Measurements from ENCODE around the gene DUSP10.

DUSP10 gene

DNA sequence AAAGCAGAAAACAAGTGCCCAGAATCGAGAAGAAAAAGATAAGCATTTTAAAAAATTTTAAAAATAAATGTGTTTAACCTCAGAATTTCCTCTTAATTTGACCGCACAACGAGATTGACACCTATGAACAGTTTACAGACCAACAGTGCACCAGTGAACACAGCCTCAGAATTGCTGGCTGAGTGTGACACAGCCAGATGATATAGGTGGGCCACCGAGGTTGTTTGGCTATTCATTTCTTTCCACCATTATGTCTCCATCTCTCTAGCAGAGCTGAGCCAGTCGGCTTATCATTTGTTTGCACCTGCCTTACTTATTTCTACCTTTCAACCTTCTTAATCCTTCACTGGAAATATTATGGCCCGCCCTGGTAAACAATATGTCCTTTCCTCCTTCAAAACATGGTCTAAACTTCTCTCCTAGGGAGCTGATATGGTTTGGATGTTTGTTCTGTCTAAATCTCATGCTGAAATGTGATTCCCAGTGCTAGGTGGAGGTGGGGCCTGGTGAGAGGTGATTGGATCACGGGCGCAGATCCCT lies 86.1 kb downstream of the DUSP10 start:
- H3K4me3 ChIP-seq (ENCODE audit: low read length), result no peak overlapping the region
- no peak for DNase-seq (ENCODE audit: low read depth)
- TF ChIP-seq, protein P1, sequence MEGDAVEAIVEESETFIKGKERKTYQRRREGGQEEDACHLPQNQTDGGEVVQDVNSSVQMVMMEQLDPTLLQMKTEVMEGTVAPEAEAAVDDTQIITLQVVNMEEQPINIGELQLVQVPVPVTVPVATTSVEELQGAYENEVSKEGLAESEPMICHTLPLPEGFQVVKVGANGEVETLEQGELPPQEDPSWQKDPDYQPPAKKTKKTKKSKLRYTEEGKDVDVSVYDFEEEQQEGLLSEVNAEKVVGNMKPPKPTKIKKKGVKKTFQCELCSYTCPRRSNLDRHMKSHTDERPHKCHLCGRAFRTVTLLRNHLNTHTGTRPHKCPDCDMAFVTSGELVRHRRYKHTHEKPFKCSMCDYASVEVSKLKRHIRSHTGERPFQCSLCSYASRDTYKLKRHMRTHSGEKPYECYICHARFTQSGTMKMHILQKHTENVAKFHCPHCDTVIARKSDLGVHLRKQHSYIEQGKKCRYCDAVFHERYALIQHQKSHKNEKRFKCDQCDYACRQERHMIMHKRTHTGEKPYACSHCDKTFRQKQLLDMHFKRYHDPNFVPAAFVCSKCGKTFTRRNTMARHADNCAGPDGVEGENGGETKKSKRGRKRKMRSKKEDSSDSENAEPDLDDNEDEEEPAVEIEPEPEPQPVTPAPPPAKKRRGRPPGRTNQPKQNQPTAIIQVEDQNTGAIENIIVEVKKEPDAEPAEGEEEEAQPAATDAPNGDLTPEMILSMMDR (conservative IDR thresholded peaks at IDR 0.05; ENCODE audit: low read length), result no peak
